Ishikawa (cell line): ENCODE data around the gene ACTR8.

Experiments
- CEBPB ChIP-seq: IDR thresholded peaks from 2 replicates; pipeline ENCODE4 v1.6.1; 2012
- EP300 ChIP-seq: IDR thresholded peaks from 2 replicates; pipeline ENCODE4 v1.6.1; 2012; ENCODE audit warnings: borderline replicate concordance
- RAD21 ChIP-seq: IDR thresholded peaks from 2 replicates; pipeline ENCODE4 v1.6.1; 2012; ENCODE audit warnings: low read depth
- TAF1 ChIP-seq: IDR thresholded peaks from 2 replicates; pipeline ENCODE4 v1.6.1; 2012; ENCODE audit warnings: low read depth, mild to moderate bottlenecking
- TCF12 ChIP-seq: IDR thresholded peaks from 2 replicates; pipeline ENCODE4 v1.6.1; 2012; ENCODE audit warnings: low read depth
- YY1 ChIP-seq: IDR thresholded peaks from 2 replicates; pipeline ENCODE4 v1.6.1; 2012; ENCODE audit warnings: low read depth
- ZBTB7A ChIP-seq: IDR thresholded peaks from 2 replicates; pipeline ENCODE4 v1.6.1; 2012; ENCODE audit warnings: low read depth
- TF ChIP-seq, protein P1 (sequence below): IDR thresholded peaks from 2 replicates; pipeline ENCODE4 v1.6.1; 2012
- TF ChIP-seq, protein P2 (sequence below): IDR thresholded peaks from 2 replicates; pipeline ENCODE4 v1.6.1; 2012

DNA sequence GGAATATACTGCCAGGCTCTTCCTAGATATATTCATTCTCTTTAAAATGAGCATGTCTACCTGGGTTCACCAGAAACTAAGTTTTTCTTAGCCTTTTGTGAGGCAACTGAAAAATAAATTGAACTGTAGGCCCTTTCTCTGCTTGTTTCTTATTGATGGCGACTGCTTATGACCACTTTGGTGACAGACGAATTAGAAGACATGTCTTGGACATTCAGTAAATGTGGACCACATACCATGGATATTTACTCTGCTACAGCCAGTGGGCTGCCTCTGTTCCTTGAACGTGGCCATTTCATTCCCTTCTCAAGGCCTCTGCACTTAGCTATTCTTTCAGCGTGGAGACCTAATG is 10.3 kb upstream of the ACTR8 start:
- TF ChIP-seq YY1 (no peak), EP300 (no peak), ZBTB7A (no peak), CEBPB (no peak), TAF1 (no peak), RAD21 (no peak), TCF12 (no peak)
- TF ChIP-seq, protein P1, sequence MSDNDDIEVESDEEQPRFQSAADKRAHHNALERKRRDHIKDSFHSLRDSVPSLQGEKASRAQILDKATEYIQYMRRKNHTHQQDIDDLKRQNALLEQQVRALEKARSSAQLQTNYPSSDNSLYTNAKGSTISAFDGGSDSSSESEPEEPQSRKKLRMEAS: no peak
- TF ChIP-seq, protein P2, sequence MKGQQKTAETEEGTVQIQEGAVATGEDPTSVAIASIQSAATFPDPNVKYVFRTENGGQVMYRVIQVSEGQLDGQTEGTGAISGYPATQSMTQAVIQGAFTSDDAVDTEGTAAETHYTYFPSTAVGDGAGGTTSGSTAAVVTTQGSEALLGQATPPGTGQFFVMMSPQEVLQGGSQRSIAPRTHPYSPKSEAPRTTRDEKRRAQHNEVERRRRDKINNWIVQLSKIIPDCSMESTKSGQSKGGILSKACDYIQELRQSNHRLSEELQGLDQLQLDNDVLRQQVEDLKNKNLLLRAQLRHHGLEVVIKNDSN: no peak
